AG09309 (cell line): ENCODE measurements around the gene KRTAP20-1.

Experiments used
- DNase-seq: peaks from one replicate; pipeline ENCODE4 v3.0.0-alpha.2; 2010; ENCODE audit warnings: low read depth
- H3K4me3 ChIP-seq: 2 replicates; pipeline ENCODE4 v1.5.1; 2011; ENCODE audit warnings: mild to moderate bottlenecking, low read depth, low read length, moderate library complexity; ENCODE audit not compliant: control insufficient read depth
- CTCF ChIP-seq: IDR thresholded peaks from 2 replicates; pipeline ENCODE4 v1.5.1; 2011; ENCODE audit warnings: mild to moderate bottlenecking, low read depth, low read length, inconsistent platforms; ENCODE audit not compliant: insufficient read depth, control insufficient read depth; ENCODE audit errors: missing control alignments

Gene KRTAP20-1

GRCh38 chr21:30592140-30592539 lies 24.1 kb upstream of the KRTAP20-1 start, which contains the start of gene KRTAP6-3:
Gene KRTAP6-3 (plus strand): TSS chr21:30592440. CDS start chr21:30592446, 6 bp downstream.
- DNase-seq: no peak
- no peak within 1 kb of the TSS for H3K4me3 ChIP-seq
- no peak for TF ChIP-seq CTCF

- TF ChIP-seq CTCF: no peak
- no peak for DNase-seq
- no peak within 1 kb of the TSS for H3K4me3 ChIP-seq
Observed at GRCh38 chr21:30598802-30599201, 17.4 kb upstream of the KRTAP20-1 start, which contains the start of gene KRTAP6-2. Gene KRTAP6-2 (minus strand): TSS chr21:30598902. CDS start chr21:30598874, 28 bp downstream.

DNA sequence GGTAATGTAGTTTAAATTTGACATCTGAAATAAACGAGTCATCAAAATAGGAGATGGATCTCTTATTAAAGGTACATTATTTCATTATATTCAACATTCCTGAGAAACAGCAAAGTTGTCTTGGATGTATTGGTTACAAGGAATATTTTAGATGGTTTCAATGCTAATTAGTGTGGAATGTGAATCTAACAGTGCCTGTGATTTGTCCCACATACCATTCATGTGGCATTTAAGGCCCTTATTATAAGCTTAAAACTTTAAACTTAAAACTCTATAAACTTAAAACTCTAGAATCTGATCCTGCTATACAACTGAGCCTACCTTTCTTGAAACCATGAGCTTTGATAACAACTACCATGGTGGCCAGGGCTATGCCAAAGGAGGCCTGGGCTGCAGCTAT lies 15.4 kb upstream of the KRTAP20-1 start, which contains the start of gene KRTAP22-1:
Gene KRTAP22-1, plus strand, starts transcription at position 301 of the 400 bp plus-strand sequence.
- DNase-seq: no peak
- no peak for TF ChIP-seq CTCF

GRCh38 chr21:30605968-30606367 lies 10.3 kb upstream of the KRTAP20-1 start:
- H3K4me3 ChIP-seq: no peak overlapping the region
- TF ChIP-seq CTCF: no peak
- no peak for DNase-seq

More for the DNA sequence above, 15.4 kb upstream of the KRTAP20-1 start, which contains the start of gene KRTAP22-1:
- H3K4me3 ChIP-seq: no peak within 1 kb of the TSS

DNA sequence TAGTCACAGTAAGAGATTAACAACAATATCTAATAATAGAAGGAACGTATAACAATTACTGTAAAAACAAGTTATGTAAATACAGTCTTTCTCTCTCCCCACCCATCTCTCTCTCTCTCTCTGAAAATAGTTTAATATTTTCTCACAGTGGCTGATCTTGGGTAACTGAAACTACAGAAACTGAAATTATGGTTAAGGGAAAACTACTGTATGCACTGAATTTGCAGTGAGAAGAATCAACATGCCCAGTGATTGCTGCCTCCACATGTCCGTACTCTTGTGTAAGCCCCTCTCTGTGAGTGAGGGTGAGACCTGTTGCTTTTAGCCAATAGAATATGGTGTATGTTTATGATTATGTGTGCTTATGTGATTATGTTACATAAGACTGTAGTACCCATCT lies 4.1 kb upstream of the KRTAP20-1 start:
- H3K4me3 ChIP-seq: no peak overlapping the region
- DNase-seq: no peak
- TF ChIP-seq CTCF: no peak

DNA sequence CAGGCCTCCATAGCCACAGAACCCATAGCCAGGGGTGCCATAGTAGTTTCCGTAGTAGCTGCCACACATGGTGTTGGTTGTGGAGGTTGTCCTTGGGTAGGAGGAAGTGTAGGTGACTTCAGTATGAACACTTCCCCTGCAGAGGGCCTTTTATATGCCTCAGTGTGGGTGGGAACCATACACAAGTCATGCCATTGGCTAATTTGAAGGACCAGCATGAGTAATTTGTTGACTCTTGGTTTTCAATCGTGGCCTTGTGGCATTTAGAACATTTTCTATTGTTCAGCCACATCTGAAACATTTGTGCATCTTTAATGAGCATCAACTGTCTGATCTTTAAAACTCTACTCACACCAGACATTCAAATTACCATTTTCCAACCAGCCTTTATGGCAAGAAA lies 2.4 kb upstream of the KRTAP20-1 start, which contains the start of gene KRTAP6-1:
Gene KRTAP6-1, minus strand, starts transcription at position 95 of the 400 bp plus-strand sequence. Its CDS starts 26 bp downstream, at position 69.
- TF ChIP-seq CTCF: no peak
- no peak for DNase-seq
- no peak within 1 kb of the TSS for H3K4me3 ChIP-seq

- TF ChIP-seq CTCF: no peak
- DNase-seq: no peak
- H3K4me3 ChIP-seq: no peak overlapping the region
Observed at GRCh38 chr21:30615199-30615598, 1.0 kb upstream of the KRTAP20-1 start.
